Measurements from ENCODE around the gene LRRN2.

The LRRN2 gene

GRCh38 chr1:204612326-204612725 lies 73.2 kb downstream of the LRRN2 start:
- no peak overlapping the region for H3K4me3 ChIP-seq (ENCODE audit: low read depth, low read length)
- DNase-seq (ENCODE audit: low read depth): no peak
- TF ChIP-seq MAX (IDR thresholded peaks at IDR 0.05; ENCODE audit: low read depth, low read length) (no peak), CTCF (IDR thresholded peaks at IDR 0.05; ENCODE audit: low read depth, low read length) (no peak), POLR2A (IDR thresholded peaks at IDR 0.05; ENCODE audit: extremely low read depth, insufficient read length) (no peak), MYC (IDR thresholded peaks at IDR 0.05; ENCODE audit: low read depth, low read length) (no peak)

- TF ChIP-seq MAX (IDR thresholded peaks at IDR 0.05; ENCODE audit: low read depth, low read length): no peak
- no peak for TF ChIP-seq CTCF (IDR thresholded peaks at IDR 0.05; ENCODE audit: low read depth, low read length)
- TF ChIP-seq POLR2A (IDR thresholded peaks at IDR 0.05; ENCODE audit: extremely low read depth, insufficient read length): no peak
- no peak for TF ChIP-seq MYC (IDR thresholded peaks at IDR 0.05; ENCODE audit: low read depth, low read length)
- H3K4me3 ChIP-seq (ENCODE audit: low read depth, low read length): no peak overlapping the region
- DNase-seq (ENCODE audit: low read depth): no peak
These were observed 74.5 kb downstream of the LRRN2 start for GRCh38 chr1:204611036-204611435.

- no peak overlapping the region for H3K4me3 ChIP-seq (ENCODE audit: low read depth, low read length)
- no peak for DNase-seq (ENCODE audit: low read depth)
- TF ChIP-seq POLR2A (IDR thresholded peaks at IDR 0.05; ENCODE audit: extremely low read depth, insufficient read length): no peak
- no peak for TF ChIP-seq CTCF (IDR thresholded peaks at IDR 0.05; ENCODE audit: low read depth, low read length)
- TF ChIP-seq MYC (IDR thresholded peaks at IDR 0.05; ENCODE audit: low read depth, low read length): no peak
- TF ChIP-seq MAX (IDR thresholded peaks at IDR 0.05; ENCODE audit: low read depth, low read length): no peak
These were observed 77.6 kb downstream of the LRRN2 start for GRCh38 chr1:204607910-204608309.

GRCh38 chr1:204605791-204606190 lies 79.7 kb downstream of the LRRN2 start:
- no peak for TF ChIP-seq CTCF (IDR thresholded peaks at IDR 0.05; ENCODE audit: low read depth, low read length)
- TF ChIP-seq MYC (IDR thresholded peaks at IDR 0.05; ENCODE audit: low read depth, low read length): no peak
- no peak for TF ChIP-seq MAX (IDR thresholded peaks at IDR 0.05; ENCODE audit: low read depth, low read length)
- TF ChIP-seq POLR2A (IDR thresholded peaks at IDR 0.05; ENCODE audit: extremely low read depth, insufficient read length): no peak
- no peak overlapping the region for H3K4me3 ChIP-seq (ENCODE audit: low read depth, low read length)
- DNase-seq (ENCODE audit: low read depth): no peak

- TF ChIP-seq MAX (IDR thresholded peaks at IDR 0.05; ENCODE audit: low read depth, low read length) (no peak), POLR2A (IDR thresholded peaks at IDR 0.05; ENCODE audit: extremely low read depth, insufficient read length) (no peak), MYC (IDR thresholded peaks at IDR 0.05; ENCODE audit: low read depth, low read length) (no peak), CTCF (IDR thresholded peaks at IDR 0.05; ENCODE audit: low read depth, low read length) (no peak)
- no peak for DNase-seq (ENCODE audit: low read depth)
- H3K4me3 ChIP-seq (ENCODE audit: low read depth, low read length): no peak overlapping the region
These were observed 82.5 kb downstream of the LRRN2 start for GRCh38 chr1:204602871-204603542.
